ENCODE measurements around the gene BMERB1. TPM values are rescaled to one million over a fixed set of nuclear protein-coding genes. Genes with fewer than 3 reads are reported as not detected.

Gene BMERB1
- total and polyA plus RNA-seq, 9 donors, result 17.8 to 29.2 (median 26.7) TPM

GRCh38 chr16:15608398-15609285 is 174.3 kb downstream of the BMERB1 start:
- DNase-seq, result no peak
- no peaks in the 10 kb centered on the region for H3K9me3 ChIP-seq (replicated peaks; ENCODE audit: control insufficient read depth, low read depth, low read length)
- H3K36me3 ChIP-seq (ENCODE audit: control insufficient read depth, insufficient read depth, low read length), result peaks cover 79% of the 10 kb centered on the region
- no peak overlapping the region for H3K27ac ChIP-seq (ENCODE audit: low read length)
- H3K27me3 ChIP-seq (ENCODE audit: control insufficient read depth, insufficient read depth, low read length), result no peaks in the 10 kb centered on the region
- H3K4me3 ChIP-seq (ENCODE audit: low read length), result no peak overlapping the region
- 96% methylated on average over 7 of the region's 19 CpGs for WGBS (ENCODE audit: insufficient coverage)
- H3K4me1 ChIP-seq (ENCODE audit: control insufficient read depth, insufficient read depth, low read length), result peaks cover 4% of the 10 kb centered on the region

GRCh38 chr16:15609286-15609649 is 174.9 kb downstream of the BMERB1 start:
- 100% methylated on average over 3 of the region's 6 CpGs for WGBS (ENCODE audit: insufficient coverage)
- Histone ChIP-seq H3K27me3 (ENCODE audit: control insufficient read depth, insufficient read depth, low read length) (no peaks in the 10 kb centered on the region), H3K4me3 (ENCODE audit: low read length) (no peak overlapping the region), H3K9me3 (replicated peaks; ENCODE audit: control insufficient read depth, low read depth, low read length) (no peaks in the 10 kb centered on the region), H3K27ac (ENCODE audit: low read length) (no peak overlapping the region), H3K36me3 (ENCODE audit: control insufficient read depth, insufficient read depth, low read length) (peaks cover 77% of the 10 kb centered on the region), H3K4me1 (ENCODE audit: control insufficient read depth, insufficient read depth, low read length) (peaks cover 4% of the 10 kb centered on the region)
- no peak for DNase-seq

- no peak for DNase-seq
- H3K4me3 ChIP-seq (ENCODE audit: low read length), result no peak overlapping the region
Measured at GRCh38 chr16:15610369-15610871, 176.0 kb downstream of the BMERB1 start.

GRCh38 chr16:15611610-15612009 is 177.2 kb downstream of the BMERB1 start:
- peaks cover 4% of the 10 kb centered on the region for H3K4me1 ChIP-seq (ENCODE audit: control insufficient read depth, insufficient read depth, low read length)
- DNase-seq, result no peak
- no peak overlapping the region for H3K27ac ChIP-seq (ENCODE audit: low read length)
- H3K27me3 ChIP-seq (ENCODE audit: control insufficient read depth, insufficient read depth, low read length), result no peaks in the 10 kb centered on the region
- 62% methylated on average over 3 of the region's 7 CpGs for WGBS (ENCODE audit: insufficient coverage)
- no peak overlapping the region for H3K4me3 ChIP-seq (ENCODE audit: low read length)
- H3K36me3 ChIP-seq (ENCODE audit: control insufficient read depth, insufficient read depth, low read length), result peaks cover 71% of the 10 kb centered on the region
- no peaks in the 10 kb centered on the region for H3K9me3 ChIP-seq (replicated peaks; ENCODE audit: control insufficient read depth, low read depth, low read length)

More at GRCh38 chr16:15610369-15610871, 176.0 kb downstream of the BMERB1 start:
- H3K4me1 ChIP-seq (ENCODE audit: control insufficient read depth, insufficient read depth, low read length), result peaks cover 4% of the 10 kb centered on the region
- H3K36me3 ChIP-seq (ENCODE audit: control insufficient read depth, insufficient read depth, low read length), result peaks cover 72% of the 10 kb centered on the region
- no peak overlapping the region for H3K27ac ChIP-seq (ENCODE audit: low read length)
- H3K9me3 ChIP-seq (replicated peaks; ENCODE audit: control insufficient read depth, low read depth, low read length), result no peaks in the 10 kb centered on the region
- WGBS (ENCODE audit: insufficient coverage), result 96% methylated on average over 10 of the region's 10 CpGs
- no peaks in the 10 kb centered on the region for H3K27me3 ChIP-seq (ENCODE audit: control insufficient read depth, insufficient read depth, low read length)

- Histone ChIP-seq H3K36me3 (ENCODE audit: control insufficient read depth, insufficient read depth, low read length) (peaks cover 76% of the 10 kb centered on the region), H3K27ac (ENCODE audit: low read length) (no peak overlapping the region)
Measured at GRCh38 chr16:15613676-15614075, 179.3 kb downstream of the BMERB1 start.

GRCh38 chr16:15616012-15616411 is 181.6 kb downstream of the BMERB1 start:
- Histone ChIP-seq H3K27me3 (ENCODE audit: control insufficient read depth, insufficient read depth, low read length) (no peaks in the 10 kb centered on the region), H3K27ac (ENCODE audit: low read length) (no peak overlapping the region), H3K4me3 (ENCODE audit: low read length) (no peak overlapping the region), H3K9me3 (replicated peaks; ENCODE audit: control insufficient read depth, low read depth, low read length) (no peaks in the 10 kb centered on the region), H3K36me3 (ENCODE audit: control insufficient read depth, insufficient read depth, low read length) (peaks cover 82% of the 10 kb centered on the region), H3K4me1 (ENCODE audit: control insufficient read depth, insufficient read depth, low read length) (no peaks in the 10 kb centered on the region)
- no peak for DNase-seq
- WGBS (ENCODE audit: insufficient coverage), result 100% methylated on average over 1 of the region's 4 CpGs

More at GRCh38 chr16:15613676-15614075, 179.3 kb downstream of the BMERB1 start:
- no CpG with 5 or more reads among the region's 4 CpGs for WGBS (ENCODE audit: insufficient coverage)
- H3K9me3 ChIP-seq (replicated peaks; ENCODE audit: control insufficient read depth, low read depth, low read length), result no peaks in the 10 kb centered on the region
- DNase-seq, result no peak
- no peaks in the 10 kb centered on the region for H3K4me1 ChIP-seq (ENCODE audit: control insufficient read depth, insufficient read depth, low read length)
- H3K4me3 ChIP-seq (ENCODE audit: low read length), result no peak overlapping the region
- H3K27me3 ChIP-seq (ENCODE audit: control insufficient read depth, insufficient read depth, low read length), result no peaks in the 10 kb centered on the region

- Histone ChIP-seq H3K36me3 (ENCODE audit: control insufficient read depth, insufficient read depth, low read length) (peaks cover 80% of the 10 kb centered on the region), H3K4me1 (ENCODE audit: control insufficient read depth, insufficient read depth, low read length) (no peaks in the 10 kb centered on the region), H3K27me3 (ENCODE audit: control insufficient read depth, insufficient read depth, low read length) (no peaks in the 10 kb centered on the region), H3K9me3 (replicated peaks; ENCODE audit: control insufficient read depth, low read depth, low read length) (no peaks in the 10 kb centered on the region), H3K4me3 (ENCODE audit: low read length) (no peak overlapping the region), H3K27ac (ENCODE audit: low read length) (no peak overlapping the region)
- WGBS (ENCODE audit: insufficient coverage), result 94% methylated on average over 8 of the region's 11 CpGs
- DNase-seq, result no peak
Measured at GRCh38 chr16:15616475-15617165, 182.2 kb downstream of the BMERB1 start.

GRCh38 chr16:15617901-15618300 is 183.5 kb downstream of the BMERB1 start:
- H3K9me3 ChIP-seq (replicated peaks; ENCODE audit: control insufficient read depth, low read depth, low read length), result no peaks in the 10 kb centered on the region
- H3K4me3 ChIP-seq (ENCODE audit: low read length), result no peak overlapping the region
- H3K27me3 ChIP-seq (ENCODE audit: control insufficient read depth, insufficient read depth, low read length), result no peaks in the 10 kb centered on the region
- H3K36me3 ChIP-seq (ENCODE audit: control insufficient read depth, insufficient read depth, low read length), result peaks cover 79% of the 10 kb centered on the region
- no peak overlapping the region for H3K27ac ChIP-seq (ENCODE audit: low read length)
- 90% methylated on average over 2 of the region's 4 CpGs for WGBS (ENCODE audit: insufficient coverage)
- DNase-seq, result no peak
- no peaks in the 10 kb centered on the region for H3K4me1 ChIP-seq (ENCODE audit: control insufficient read depth, insufficient read depth, low read length)

- Histone ChIP-seq H3K27ac (ENCODE audit: low read length) (no peak overlapping the region), H3K4me3 (ENCODE audit: low read length) (no peak overlapping the region), H3K27me3 (ENCODE audit: control insufficient read depth, insufficient read depth, low read length) (no peaks in the 10 kb centered on the region), H3K4me1 (ENCODE audit: control insufficient read depth, insufficient read depth, low read length) (no peaks in the 10 kb centered on the region), H3K36me3 (ENCODE audit: control insufficient read depth, insufficient read depth, low read length) (peaks cover 77% of the 10 kb centered on the region), H3K9me3 (replicated peaks; ENCODE audit: control insufficient read depth, low read depth, low read length) (no peaks in the 10 kb centered on the region)
- WGBS (ENCODE audit: insufficient coverage), result 88% methylated on average over 4 of the region's 4 CpGs
- no peak for DNase-seq
Measured at GRCh38 chr16:15618392-15618791, 184.0 kb downstream of the BMERB1 start.

GRCh38 chr16:15620611-15621195 is 186.3 kb downstream of the BMERB1 start:
- no peaks in the 10 kb centered on the region for H3K4me1 ChIP-seq (ENCODE audit: control insufficient read depth, insufficient read depth, low read length)
- no peak overlapping the region for H3K4me3 ChIP-seq (ENCODE audit: low read length)
- no peaks in the 10 kb centered on the region for H3K27me3 ChIP-seq (ENCODE audit: control insufficient read depth, insufficient read depth, low read length)
- no CpG with 5 or more reads among the region's 6 CpGs for WGBS (ENCODE audit: insufficient coverage)
- no peak overlapping the region for H3K27ac ChIP-seq (ENCODE audit: low read length)
- peaks cover 86% of the 10 kb centered on the region for H3K36me3 ChIP-seq (ENCODE audit: control insufficient read depth, insufficient read depth, low read length)
- no peak for DNase-seq
- no peaks in the 10 kb centered on the region for H3K9me3 ChIP-seq (replicated peaks; ENCODE audit: control insufficient read depth, low read depth, low read length)

Measured in muscle of leg (tissue), 11 donors.